Fibroblast of mammary gland (primary cell): ENCODE data around the gene BTN1A1.

ENCODE experiments used
- DNase-seq: peaks from one replicate; pipeline ENCODE4 v3.0.0-alpha.2; 2010; ENCODE audit warnings: low read depth
- H3K4me3 ChIP-seq: 2 replicates; pipeline ENCODE4 v1.5.1; 2011; ENCODE audit warnings: low read depth, mild to moderate bottlenecking, low read length, moderate library complexity; ENCODE audit not compliant: control insufficient read depth
- TF ChIP-seq, protein P1 (sequence below): conservative IDR thresholded peaks from 2 replicates; pipeline ENCODE4 v1.5.1; 2011; ENCODE audit warnings: low read depth, low read length, inconsistent platforms; ENCODE audit not compliant: control insufficient read depth, insufficient read depth

BTN1A1 gene

DNA sequence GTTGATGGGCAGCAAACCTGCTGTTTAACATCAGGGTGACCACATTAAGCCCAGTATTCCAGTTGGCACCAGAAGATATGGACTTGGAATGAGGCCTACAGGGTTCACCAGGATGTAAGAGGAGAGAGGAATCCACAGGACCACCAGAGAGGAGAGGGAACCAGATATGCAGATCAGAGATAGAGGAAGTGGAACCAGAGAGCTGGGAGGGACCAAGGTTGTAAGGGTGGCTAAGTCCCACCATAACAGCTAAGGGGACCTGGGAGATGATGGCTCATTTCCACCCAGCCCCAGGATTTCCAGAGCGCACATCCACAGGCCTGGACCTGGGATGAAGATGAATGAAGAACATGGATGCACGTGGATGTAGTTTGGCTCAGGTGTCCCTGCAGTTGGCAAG lies 31.3 kb upstream of the BTN1A1 start:
- TF ChIP-seq, protein P1, sequence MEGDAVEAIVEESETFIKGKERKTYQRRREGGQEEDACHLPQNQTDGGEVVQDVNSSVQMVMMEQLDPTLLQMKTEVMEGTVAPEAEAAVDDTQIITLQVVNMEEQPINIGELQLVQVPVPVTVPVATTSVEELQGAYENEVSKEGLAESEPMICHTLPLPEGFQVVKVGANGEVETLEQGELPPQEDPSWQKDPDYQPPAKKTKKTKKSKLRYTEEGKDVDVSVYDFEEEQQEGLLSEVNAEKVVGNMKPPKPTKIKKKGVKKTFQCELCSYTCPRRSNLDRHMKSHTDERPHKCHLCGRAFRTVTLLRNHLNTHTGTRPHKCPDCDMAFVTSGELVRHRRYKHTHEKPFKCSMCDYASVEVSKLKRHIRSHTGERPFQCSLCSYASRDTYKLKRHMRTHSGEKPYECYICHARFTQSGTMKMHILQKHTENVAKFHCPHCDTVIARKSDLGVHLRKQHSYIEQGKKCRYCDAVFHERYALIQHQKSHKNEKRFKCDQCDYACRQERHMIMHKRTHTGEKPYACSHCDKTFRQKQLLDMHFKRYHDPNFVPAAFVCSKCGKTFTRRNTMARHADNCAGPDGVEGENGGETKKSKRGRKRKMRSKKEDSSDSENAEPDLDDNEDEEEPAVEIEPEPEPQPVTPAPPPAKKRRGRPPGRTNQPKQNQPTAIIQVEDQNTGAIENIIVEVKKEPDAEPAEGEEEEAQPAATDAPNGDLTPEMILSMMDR = no peak
- H3K4me3 ChIP-seq = no peak overlapping the region
- DNase-seq = no peak

DNA sequence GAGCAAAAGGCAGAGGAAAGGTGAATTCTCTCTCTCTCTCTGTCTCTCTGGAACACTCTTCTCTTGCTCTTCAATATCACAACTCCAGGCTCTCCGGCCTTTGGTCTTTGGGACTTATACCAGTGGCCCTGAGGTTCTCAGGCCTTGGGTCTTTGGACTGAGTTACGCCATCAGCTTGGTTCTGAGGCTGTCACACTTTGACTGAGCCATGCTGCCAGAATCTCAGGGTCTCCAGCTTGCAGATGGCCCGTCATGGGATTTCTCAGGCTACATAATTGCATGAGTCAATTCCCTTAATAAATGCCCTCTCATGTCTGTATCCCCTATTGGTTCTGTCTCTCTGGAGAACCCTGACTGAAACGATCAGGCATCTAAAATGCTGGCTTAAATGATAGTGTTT lies 29.5 kb upstream of the BTN1A1 start:
- no peak overlapping the region for H3K4me3 ChIP-seq
- TF ChIP-seq, protein P1 = no peak
- no peak for DNase-seq

- TF ChIP-seq, protein P1 = no peak
- H3K4me3 ChIP-seq = no peak overlapping the region
- no peak for DNase-seq
Measured at GRCh38 chr6:26471970-26472369, 28.1 kb upstream of the BTN1A1 start.

- TF ChIP-seq, protein P1 = no peak
- H3K4me3 ChIP-seq = no peak overlapping the region
- no peak for DNase-seq
Measured at GRCh38 chr6:26472549-26473290, 27.4 kb upstream of the BTN1A1 start.

DNA sequence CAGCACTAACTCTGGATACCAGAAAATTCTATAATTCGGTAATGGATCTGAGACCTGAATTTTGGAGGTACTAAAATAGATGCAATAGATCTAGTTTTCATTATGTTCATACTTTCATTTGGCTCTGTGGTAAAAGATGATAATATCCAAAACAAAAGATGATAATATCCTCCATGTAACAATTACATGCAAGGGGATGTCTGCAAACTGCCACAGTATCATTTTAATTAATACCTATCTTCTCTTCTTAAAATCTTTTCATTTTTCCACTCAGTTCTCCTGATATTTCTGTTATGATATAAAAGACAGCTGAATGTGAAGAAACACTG lies 26.7 kb upstream of the BTN1A1 start:
- TF ChIP-seq, protein P1 = no peak
- DNase-seq = no peak
- peak overlapping the region; percentile 44 for H3K4me3 ChIP-seq

DNA sequence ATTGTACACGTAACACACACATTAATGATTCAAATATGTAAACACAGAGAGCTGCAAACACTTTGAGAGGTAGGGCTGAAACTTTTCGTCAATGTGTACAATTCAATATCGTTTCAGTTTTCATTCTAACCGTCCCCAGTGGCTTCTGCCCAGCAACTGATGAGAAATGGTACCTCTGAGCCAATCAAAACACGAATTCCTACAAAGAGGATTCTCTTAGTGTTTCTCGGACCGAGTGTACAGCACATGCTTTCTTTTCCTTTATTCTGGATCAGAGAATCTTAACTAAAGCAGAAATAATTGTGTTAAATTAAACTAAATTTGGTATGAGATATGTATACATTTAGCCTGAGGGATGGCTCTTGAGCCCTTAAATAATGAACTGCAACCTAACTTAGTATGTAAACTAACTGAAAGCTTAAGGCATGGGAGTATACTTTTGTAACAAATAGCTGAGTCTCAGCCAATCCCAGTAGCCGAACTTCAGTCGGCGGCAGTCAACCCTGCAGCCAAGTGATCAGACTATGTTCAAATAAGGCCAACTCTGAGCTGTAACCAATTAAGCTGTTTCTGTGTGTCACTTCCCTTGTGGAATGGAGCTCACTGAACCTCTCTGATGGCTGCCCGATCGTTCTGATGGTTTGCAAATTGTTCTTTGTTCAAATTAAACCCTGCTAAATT lies 26.2 kb upstream of the BTN1A1 start:
- peak; percentile 97 for DNase-seq
- TF ChIP-seq, protein P1 = no peak
- H3K4me3 ChIP-seq = peak overlapping the region; percentile 44

DNA sequence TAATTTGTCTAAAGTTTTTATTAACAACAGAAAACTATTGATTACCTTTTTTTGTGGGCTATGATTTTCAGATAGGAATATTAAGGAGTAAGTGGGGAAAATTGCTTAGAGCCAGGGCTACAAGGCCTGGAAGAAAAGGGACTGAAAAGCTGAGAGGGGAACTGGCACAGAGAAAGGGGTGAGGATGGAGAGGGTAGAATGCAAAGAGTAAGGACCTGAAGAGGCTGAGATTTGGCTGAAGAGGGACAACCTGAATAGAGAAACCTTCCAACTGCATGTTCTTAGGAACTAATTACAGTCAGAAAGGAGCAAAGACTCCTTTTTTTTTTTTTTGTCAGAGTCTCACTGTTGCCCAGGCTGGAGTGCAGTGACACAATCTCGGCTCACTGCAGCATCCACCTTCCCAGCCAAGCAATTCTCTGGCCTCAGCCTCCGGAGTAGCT lies 25.6 kb upstream of the BTN1A1 start:
- TF ChIP-seq, protein P1 = no peak
- DNase-seq = no peak
- H3K4me3 ChIP-seq = peak overlapping the region; percentile 44
